ENCODE results near the gene COL3A1.

- no peak for TF ChIP-seq CTCF (IDR thresholded peaks at IDR 0.05)
- no peak for TF ChIP-seq POLR2AphosphoS5 (IDR thresholded peaks at IDR 0.05)
These were observed 34.0 kb upstream of the COL3A1 start for GRCh38 chr2:188940171-188940570.
